ENCODE measurements around the gene DMAC2L. TPM values are rescaled to one million over a fixed set of nuclear protein-coding genes. Genes with fewer than 3 reads are reported as not detected.

The DMAC2L gene
- total RNA-seq, 1 donor from 2014 or later = 17.7 TPM

GRCh38 chr14:50272498-50272897, 39.6 kb upstream of the DMAC2L start:
- Mint-ChIP-seq H3K9me3 (ENCODE audit: unreplicated experiment) (peaks cover 8% of the 10 kb centered on the region), H3K4me1 (ENCODE audit: unreplicated experiment) (no peaks in the 10 kb centered on the region), H3K4me3 (ENCODE audit: unreplicated experiment) (no peak overlapping the region), H3K27me3 (ENCODE audit: unreplicated experiment) (no peaks in the 10 kb centered on the region), H3K27ac (ENCODE audit: unreplicated experiment) (no peak overlapping the region), H3K36me3 (ENCODE audit: unreplicated experiment) (peaks cover 10% of the 10 kb centered on the region)
- TF ChIP-seq CTCF (IDR thresholded peaks at IDR 0.05) = no peak
- no peak for DNase-seq (ENCODE audit: extremely low spot score, unreplicated experiment)

DNA sequence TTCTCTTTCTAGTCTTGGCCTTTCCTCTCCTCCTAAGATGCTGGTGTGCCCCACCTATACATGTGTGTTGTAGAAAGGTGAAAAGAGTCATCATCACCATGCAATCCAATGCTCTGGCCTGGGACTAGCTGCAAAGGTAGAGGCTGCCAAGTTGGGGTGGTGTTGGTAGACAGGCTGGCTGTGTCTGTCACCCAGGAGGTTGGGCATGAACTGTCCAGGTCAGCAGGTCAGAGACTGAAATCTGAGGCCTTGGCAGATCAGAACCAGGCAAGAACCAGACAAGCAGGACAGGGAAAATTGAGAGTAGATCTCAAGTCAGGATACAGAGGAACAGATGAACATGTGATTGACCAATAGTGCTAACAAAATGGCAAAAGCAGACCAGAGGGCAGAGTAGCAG, 26.3 kb upstream of the DMAC2L start:
- H3K36me3 Mint-ChIP-seq (ENCODE audit: unreplicated experiment) = peaks cover 3% of the 10 kb centered on the region
- no peak overlapping the region for H3K4me3 Mint-ChIP-seq (ENCODE audit: unreplicated experiment)
- no peaks in the 10 kb centered on the region for H3K27me3 Mint-ChIP-seq (ENCODE audit: unreplicated experiment)
- no peaks in the 10 kb centered on the region for H3K4me1 Mint-ChIP-seq (ENCODE audit: unreplicated experiment)
- TF ChIP-seq CTCF (IDR thresholded peaks at IDR 0.05) = no peak
- H3K9me3 Mint-ChIP-seq (ENCODE audit: unreplicated experiment) = no peaks in the 10 kb centered on the region
- no peak for DNase-seq (ENCODE audit: extremely low spot score, unreplicated experiment)
- no peak overlapping the region for H3K27ac Mint-ChIP-seq (ENCODE audit: unreplicated experiment)

DNA sequence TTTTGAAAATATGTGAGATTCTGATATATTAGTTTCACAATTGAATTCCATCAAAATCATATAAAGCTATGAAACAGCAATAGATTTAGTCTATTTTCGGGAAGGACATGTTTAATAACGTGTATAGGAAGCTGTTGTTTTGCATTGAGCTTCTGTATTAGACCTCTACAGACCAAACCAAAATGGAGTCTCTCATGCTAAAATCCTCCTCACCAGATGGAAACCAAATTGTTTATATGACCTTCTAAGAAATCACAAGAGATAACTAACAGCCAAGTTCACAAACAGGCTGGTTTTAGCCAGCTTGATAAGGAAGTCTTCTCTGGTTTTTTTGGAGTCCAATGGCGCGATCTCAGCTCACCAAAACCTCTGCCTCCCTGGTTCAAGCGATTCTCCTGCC, 24.0 kb upstream of the DMAC2L start:
- H3K4me3 Mint-ChIP-seq (ENCODE audit: unreplicated experiment) = no peak overlapping the region
- TF ChIP-seq CTCF (IDR thresholded peaks at IDR 0.05) = no peak
- DNase-seq (ENCODE audit: extremely low spot score, unreplicated experiment) = no peak
- no peaks in the 10 kb centered on the region for H3K27me3 Mint-ChIP-seq (ENCODE audit: unreplicated experiment)
- H3K4me1 Mint-ChIP-seq (ENCODE audit: unreplicated experiment) = no peaks in the 10 kb centered on the region
- H3K9me3 Mint-ChIP-seq (ENCODE audit: unreplicated experiment) = peaks cover 11% of the 10 kb centered on the region
- H3K27ac Mint-ChIP-seq (ENCODE audit: unreplicated experiment) = no peak overlapping the region
- peaks cover 16% of the 10 kb centered on the region for H3K36me3 Mint-ChIP-seq (ENCODE audit: unreplicated experiment)

DNA sequence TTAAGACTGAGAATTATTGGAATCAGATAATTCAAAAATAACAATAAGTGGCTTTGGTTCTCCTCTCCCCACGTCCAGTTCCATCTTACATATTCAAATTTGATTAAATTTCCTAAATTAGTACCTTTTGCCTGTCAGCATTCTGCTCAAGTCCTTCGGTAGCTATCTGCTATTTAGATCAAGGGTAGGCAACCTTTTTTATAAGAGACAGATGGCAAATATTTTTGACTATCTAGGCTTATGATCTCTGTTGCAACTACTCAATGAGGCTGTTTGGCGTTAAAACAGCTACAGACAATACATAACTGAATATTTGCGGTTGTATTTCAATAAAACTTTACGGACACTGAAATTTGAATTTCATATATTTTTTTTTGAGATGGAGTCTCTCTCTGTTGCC, 21.8 kb upstream of the DMAC2L start:
- Mint-ChIP-seq H3K36me3 (ENCODE audit: unreplicated experiment) (peaks cover 22% of the 10 kb centered on the region), H3K4me1 (ENCODE audit: unreplicated experiment) (no peaks in the 10 kb centered on the region), H3K27me3 (ENCODE audit: unreplicated experiment) (no peaks in the 10 kb centered on the region), H3K4me3 (ENCODE audit: unreplicated experiment) (no peak overlapping the region), H3K9me3 (ENCODE audit: unreplicated experiment) (peaks cover 11% of the 10 kb centered on the region), H3K27ac (ENCODE audit: unreplicated experiment) (no peak overlapping the region)
- no peak for DNase-seq (ENCODE audit: extremely low spot score, unreplicated experiment)
- TF ChIP-seq CTCF (IDR thresholded peaks at IDR 0.05) = no peak

- no peak overlapping the region for H3K27ac Mint-ChIP-seq (ENCODE audit: unreplicated experiment)
- peaks cover 21% of the 10 kb centered on the region for H3K36me3 Mint-ChIP-seq (ENCODE audit: unreplicated experiment)
- no peaks in the 10 kb centered on the region for H3K4me1 Mint-ChIP-seq (ENCODE audit: unreplicated experiment)
- DNase-seq (ENCODE audit: extremely low spot score, unreplicated experiment) = no peak
- TF ChIP-seq CTCF (IDR thresholded peaks at IDR 0.05) = no peak
- no peak overlapping the region for H3K4me3 Mint-ChIP-seq (ENCODE audit: unreplicated experiment)
- H3K9me3 Mint-ChIP-seq (ENCODE audit: unreplicated experiment) = peaks cover 8% of the 10 kb centered on the region
- H3K27me3 Mint-ChIP-seq (ENCODE audit: unreplicated experiment) = no peaks in the 10 kb centered on the region
Observed at GRCh38 chr14:50299585-50299984, 12.5 kb upstream of the DMAC2L start.

All from osteocyte (in vitro differentiated cells).